ENCODE data around the gene RLN2. TPM values are rescaled to one million over a fixed set of nuclear protein-coding genes. Genes with fewer than 3 reads are reported as not detected.

Gene RLN2
- polyA plus RNA-seq, 2 donors: 0.08 to 0.35 TPM

DNA sequence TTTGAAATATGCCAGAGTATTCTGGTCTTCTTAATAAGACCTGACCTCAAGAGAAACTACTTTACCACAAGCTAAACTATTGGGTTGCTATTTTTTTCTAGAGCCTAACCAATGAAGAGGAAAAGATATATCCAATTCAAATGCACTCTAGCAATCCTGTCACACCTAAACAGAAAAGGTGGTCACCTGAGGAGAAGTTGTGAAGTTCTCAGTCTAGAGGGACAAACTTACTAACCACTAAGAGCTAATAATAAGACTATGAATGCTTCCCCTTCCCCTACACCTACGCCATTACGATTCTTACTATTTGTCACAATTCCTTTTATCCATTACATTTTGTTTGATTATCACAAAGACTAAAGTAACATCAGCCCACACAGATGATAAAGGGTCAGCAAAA lies 29.7 kb downstream of the RLN2 start:
- Histone ChIP-seq H3K4me1 (ENCODE audit: control insufficient read depth in 2 of 2, insufficient read depth in 2 of 2, low read length in 1 of 2) (no peaks in the 10 kb centered on the region), H3K27me3 (ENCODE audit: control insufficient read depth in 1 of 2, insufficient read depth in 2 of 2, low read length in 2 of 2) (no peaks in the 10 kb centered on the region), H3K9me3 (ENCODE audit: control insufficient read depth in 2 of 2, insufficient read depth in 1 of 2, low read depth in 1 of 2, low read length in 1 of 2) (no peaks in the 10 kb centered on the region), H3K36me3 (ENCODE audit: control insufficient read depth in 2 of 2, insufficient read depth in 2 of 2, low read length in 1 of 2) (no peaks in the 10 kb centered on the region), H3K27ac (ENCODE audit: low read depth in 2 of 2, low read length in 1 of 2) (no peak overlapping the region), H3K4me3 (ENCODE audit: low read depth in 1 of 2, low read length in 2 of 2) (no peak overlapping the region)
- WGBS, 2 donors: 89 to 97% methylated on average over 2 of the region's 2 CpGs

DNA sequence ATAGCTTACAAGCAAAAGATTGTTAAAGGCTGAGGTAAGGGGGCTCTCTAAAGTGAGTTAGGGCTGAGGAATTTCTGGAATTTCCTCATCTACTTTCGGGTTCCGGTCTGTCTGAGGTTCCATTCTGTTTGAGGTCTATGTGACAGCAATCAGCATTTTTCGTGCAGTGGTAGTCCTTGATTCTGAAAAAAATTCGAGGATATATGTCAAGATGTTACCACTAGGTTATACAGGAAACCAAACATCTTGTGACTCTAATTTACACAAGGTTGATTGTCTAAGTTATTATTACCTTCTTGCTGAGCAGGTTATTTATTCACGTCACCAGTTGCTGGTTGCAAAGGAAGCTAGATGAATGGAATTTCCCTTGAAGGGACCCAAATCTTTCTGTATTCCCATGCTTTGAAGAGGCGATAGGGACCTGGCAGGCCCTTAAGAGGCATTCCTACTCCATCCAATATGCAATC lies 35.2 kb downstream of the RLN2 start:
- WGBS, 2 donors: 52 to 58% methylated on average over 6 of the region's 6 CpGs
- no peaks in the 10 kb centered on the region for H3K9me3 ChIP-seq (ENCODE audit: control insufficient read depth in 2 of 2, insufficient read depth in 1 of 2, low read depth in 1 of 2, low read length in 1 of 2)

GRCh38 chr9:5265939-5266338 lies 38.6 kb downstream of the RLN2 start:
- WGBS, 2 donors: 67 to 90% methylated on average over 1 of the region's 1 CpG
- Histone ChIP-seq H3K27ac (ENCODE audit: low read depth in 2 of 2, low read length in 1 of 2) (no peak overlapping the region), H3K27me3 (ENCODE audit: control insufficient read depth in 1 of 2, insufficient read depth in 2 of 2, low read length in 2 of 2) (no peaks in the 10 kb centered on the region), H3K4me3 (ENCODE audit: low read depth in 1 of 2, low read length in 2 of 2) (no peak overlapping the region), H3K4me1 (ENCODE audit: control insufficient read depth in 2 of 2, insufficient read depth in 2 of 2, low read length in 1 of 2) (no peaks in the 10 kb centered on the region), H3K9me3 (ENCODE audit: control insufficient read depth in 2 of 2, insufficient read depth in 1 of 2, low read depth in 1 of 2, low read length in 1 of 2) (no peaks in the 10 kb centered on the region), H3K36me3 (ENCODE audit: control insufficient read depth in 2 of 2, insufficient read depth in 2 of 2, low read length in 1 of 2) (no peaks in the 10 kb centered on the region)

More for the DNA sequence above, 35.2 kb downstream of the RLN2 start:
- no peak overlapping the region for H3K27ac ChIP-seq (ENCODE audit: low read depth in 2 of 2, low read length in 1 of 2)
- no peaks in the 10 kb centered on the region for H3K36me3 ChIP-seq (ENCODE audit: control insufficient read depth in 2 of 2, insufficient read depth in 2 of 2, low read length in 1 of 2)
- no peaks in the 10 kb centered on the region for H3K27me3 ChIP-seq (ENCODE audit: control insufficient read depth in 1 of 2, insufficient read depth in 2 of 2, low read length in 2 of 2)
- no peaks in the 10 kb centered on the region for H3K4me1 ChIP-seq (ENCODE audit: control insufficient read depth in 2 of 2, insufficient read depth in 2 of 2, low read length in 1 of 2)
- no peak overlapping the region for H3K4me3 ChIP-seq (ENCODE audit: low read depth in 1 of 2, low read length in 2 of 2)

DNA sequence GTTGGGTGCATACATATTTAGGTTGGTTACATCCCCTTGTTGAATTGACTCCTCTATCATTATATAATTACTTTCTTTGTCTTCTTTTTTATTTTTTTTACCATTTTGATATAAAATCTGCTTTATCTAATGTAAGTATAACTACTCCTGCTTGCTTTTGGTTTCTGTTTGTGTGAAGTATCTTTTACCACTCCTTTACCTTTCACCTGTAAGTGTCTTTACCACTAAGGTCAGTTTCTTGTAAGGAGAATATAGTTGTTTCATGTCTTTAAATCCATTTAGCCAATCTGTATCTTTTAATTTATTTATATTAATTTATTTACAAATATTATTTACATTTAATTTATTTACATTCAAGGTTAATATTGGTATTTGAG lies 40.3 kb downstream of the RLN2 start:
- Histone ChIP-seq H3K9me3 (ENCODE audit: control insufficient read depth in 2 of 2, insufficient read depth in 1 of 2, low read depth in 1 of 2, low read length in 1 of 2) (no peaks in the 10 kb centered on the region), H3K27me3 (ENCODE audit: control insufficient read depth in 1 of 2, insufficient read depth in 2 of 2, low read length in 2 of 2) (no peaks in the 10 kb centered on the region), H3K27ac (ENCODE audit: low read depth in 2 of 2, low read length in 1 of 2) (no peak overlapping the region), H3K4me1 (ENCODE audit: control insufficient read depth in 2 of 2, insufficient read depth in 2 of 2, low read length in 1 of 2) (no peaks in the 10 kb centered on the region), H3K36me3 (ENCODE audit: control insufficient read depth in 2 of 2, insufficient read depth in 2 of 2, low read length in 1 of 2) (no peaks in the 10 kb centered on the region), H3K4me3 (ENCODE audit: low read depth in 1 of 2, low read length in 2 of 2) (no peak overlapping the region)

DNA sequence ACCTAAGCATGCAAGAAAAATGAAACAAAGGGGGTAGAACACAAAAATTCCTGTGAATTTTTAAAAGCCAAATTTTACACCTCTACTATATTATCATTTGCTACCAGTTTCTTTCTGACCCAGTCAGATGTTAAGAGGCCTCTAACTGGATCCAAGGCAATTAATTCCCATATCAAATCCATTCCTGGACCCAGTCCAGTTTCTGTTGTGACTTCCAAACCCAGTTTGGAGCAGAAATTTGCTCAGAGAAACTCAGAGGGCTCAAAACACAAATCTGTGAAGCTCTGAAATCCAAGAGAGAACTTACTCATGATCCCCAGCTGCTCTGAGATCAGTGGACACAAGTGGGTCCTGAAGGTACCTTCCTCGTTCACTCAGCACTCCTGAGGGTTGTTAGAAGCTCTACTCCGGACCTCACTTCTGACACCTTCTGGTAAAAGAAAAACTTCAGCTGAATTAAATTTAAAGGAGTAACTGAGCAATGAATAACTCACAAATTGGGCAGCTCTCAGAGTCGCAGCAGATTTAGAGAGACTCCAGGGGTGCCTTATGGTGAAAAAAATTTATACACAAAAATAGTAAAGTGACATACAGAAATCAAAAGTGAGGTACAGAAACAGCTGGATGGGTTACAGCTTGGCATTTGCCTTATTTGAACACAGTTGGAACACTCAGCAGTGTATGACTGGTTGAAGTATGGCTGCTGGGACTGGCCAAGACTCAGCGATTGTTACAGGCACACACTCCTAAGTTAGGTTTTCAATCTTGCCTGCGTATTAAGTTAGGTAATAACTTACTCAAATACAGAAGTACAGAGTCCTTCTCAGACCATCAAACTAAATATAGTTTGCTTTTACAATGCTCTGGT lies 40.9 kb downstream of the RLN2 start:
- Histone ChIP-seq H3K9me3 (ENCODE audit: control insufficient read depth in 2 of 2, insufficient read depth in 1 of 2, low read depth in 1 of 2, low read length in 1 of 2) (no peaks in the 10 kb centered on the region), H3K27ac (ENCODE audit: low read depth in 2 of 2, low read length in 1 of 2) (no peak overlapping the region), H3K4me1 (ENCODE audit: control insufficient read depth in 2 of 2, insufficient read depth in 2 of 2, low read length in 1 of 2) (no peaks in the 10 kb centered on the region), H3K27me3 (ENCODE audit: control insufficient read depth in 1 of 2, insufficient read depth in 2 of 2, low read length in 2 of 2) (no peaks in the 10 kb centered on the region), H3K36me3 (ENCODE audit: control insufficient read depth in 2 of 2, insufficient read depth in 2 of 2, low read length in 1 of 2) (no peaks in the 10 kb centered on the region), H3K4me3 (ENCODE audit: low read depth in 1 of 2, low read length in 2 of 2) (no peak overlapping the region)
- WGBS, 2 donors: 52 to 55% methylated on average over 5 of the region's 5 CpGs

Other genes with a start within 250 kb of the RLN2 start
- not detected for gene INSL6, start 119.1 kb downstream of the RLN2 start, polyA plus RNA-seq
- gene INSL4, start 73.3 kb downstream of the RLN2 start, polyA plus RNA-seq: not detected
- under 1 TPM; 0.21 to 0.33 TPM for gene RLN1, start 35.2 kb upstream of the RLN2 start, polyA plus RNA-seq
- gene PLGRKT, start 133.2 kb upstream of the RLN2 start, polyA plus RNA-seq: 10 to 100 TPM in 1 of 2 donors, 1 to 10 TPM in 1; 6.7 to 19.7 TPM
- under 1 TPM; 0.62 to 0.98 TPM for gene CD274, start 145.8 kb upstream of the RLN2 start, polyA plus RNA-seq
- gene PDCD1LG2, start 205.8 kb upstream of the RLN2 start, polyA plus RNA-seq: under 1 TPM; 0.18 to 0.19 TPM

Measured in esophagus (tissue), 2 donors.